Right ventricle myocardium inferior (tissue), 1 donor: ENCODE measurements around the gene GRB10. TPM values are rescaled to one million over a fixed set of nuclear protein-coding genes. Genes with fewer than 3 reads are reported as not detected.
A peak's percentile ranks its signal among the peaks of the same experiment; 100 is the strongest.
"Not testable (repeated sequence)": the region's sequence is repeated elsewhere in the genome, so short reads cannot be mapped to it uniquely, and the experiment has no call there.

Source experiments
- ATAC-seq: fragments of 200-7000 bp; cut with Tn5 transposase; one replicate; pipeline ENCODE4 v1.9.1; 2020; ENCODE audit warnings: mild to moderate bottlenecking, moderate library complexity
- DNase-seq: peaks from one replicate; pipeline ENCODE4 v3.0.0; 2021; ENCODE audit errors: missing footprints
- intact Hi-C: fragments of 100-400 bp; cut with DNase I; formaldehyde crosslinking; loops from one replicate; pipeline ENCODE4 v1.11.0; 2022
- total RNA-seq: library from RNA; stranded (reverse); fragmentation: NEBNext Ultra II Directional; extraction: Animal tissue kit (Norgen Biotek cat#: 25700); gene quantifications from one replicate; pipeline ENCODE4 v1.2.1, GENCODE V29; 2021
- donor health status: DM: no; HTN: yes; CAD: no; lungs with severe emphysema.

The GRB10 gene
- total RNA-seq, 1 donor from 2014 or later: 34.7 TPM

DNA sequence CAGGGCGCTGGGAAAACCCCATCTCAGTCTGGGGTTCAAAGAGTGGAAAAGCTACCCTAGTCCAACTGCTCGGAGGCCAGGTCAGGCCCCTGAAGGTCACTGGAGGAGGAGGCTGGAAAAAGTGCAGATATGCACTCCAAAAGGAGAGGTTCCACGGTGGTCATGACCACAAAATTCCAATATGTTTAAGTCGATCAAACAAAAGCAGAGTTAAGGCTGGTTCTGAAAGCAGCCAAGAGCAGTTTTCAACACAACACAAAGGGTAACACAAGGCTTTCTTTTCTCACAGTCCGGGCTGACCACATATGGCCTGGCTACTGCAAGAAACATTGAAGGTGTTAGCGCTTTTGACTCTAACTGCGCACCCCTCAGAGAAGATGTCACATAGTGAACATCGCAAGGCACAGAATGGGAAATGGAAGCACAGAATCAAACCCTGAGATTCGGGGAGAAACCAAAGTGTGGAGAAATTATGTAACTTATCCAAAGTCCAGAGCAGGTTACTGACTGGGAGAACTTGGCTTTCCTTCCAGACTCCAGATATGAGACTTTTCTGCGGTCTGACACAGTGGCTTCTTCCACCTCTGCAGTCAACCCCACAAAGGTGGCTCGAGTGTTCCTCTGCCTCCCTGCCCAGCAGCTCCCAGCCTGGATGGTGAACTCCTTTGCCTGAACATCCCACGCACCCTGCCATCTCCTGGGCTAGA, 1.3 kb upstream of the GRB10 start:
- no peak for ATAC-seq
- DNase-seq: no peak
- intact Hi-C loops: no loop called here

GRCh38 chr7:50783303-50783702, 607 bp upstream of the GRB10 start:
- intact Hi-C loops: no loop called here
- ATAC-seq: no peak
- DNase-seq: no peak

- intact Hi-C loops: no loop called here
- ATAC-seq: no peak
- DNase-seq: no peak
Measured at GRCh38 chr7:50781381-50782293, 1.1 kb downstream of the GRB10 start.

GRCh38 chr7:50780436-50780835, 2.3 kb downstream of the GRB10 start:
- DNase-seq: no peak
- intact Hi-C loops: no loop called here
- no peak for ATAC-seq

DNA sequence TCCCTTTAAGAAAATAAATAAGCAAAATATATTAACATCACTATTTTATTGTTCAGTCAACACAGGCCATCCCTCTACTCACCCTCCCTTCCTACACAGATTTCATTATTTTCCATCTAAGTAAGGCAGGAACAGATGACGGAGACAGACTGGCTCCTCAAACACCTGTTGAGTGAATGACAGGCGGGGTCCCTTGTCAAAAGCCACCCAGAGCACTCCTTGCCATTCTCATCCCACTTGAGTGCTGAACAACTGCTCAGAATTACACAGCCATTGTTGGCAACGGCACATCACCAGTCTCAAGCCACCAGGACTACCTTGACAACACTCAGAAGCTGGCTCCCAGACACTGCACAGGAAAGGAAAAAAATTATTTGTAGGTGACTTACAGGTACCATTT, 3.3 kb downstream of the GRB10 start:
- DNase-seq (no peak), ATAC-seq (no peak)
- intact Hi-C loops: no loop called here

- ATAC-seq (no peak), DNase-seq (no peak)
- intact Hi-C loops: no loop called here
Measured at GRCh38 chr7:50778189-50778588, 4.5 kb downstream of the GRB10 start.

DNA sequence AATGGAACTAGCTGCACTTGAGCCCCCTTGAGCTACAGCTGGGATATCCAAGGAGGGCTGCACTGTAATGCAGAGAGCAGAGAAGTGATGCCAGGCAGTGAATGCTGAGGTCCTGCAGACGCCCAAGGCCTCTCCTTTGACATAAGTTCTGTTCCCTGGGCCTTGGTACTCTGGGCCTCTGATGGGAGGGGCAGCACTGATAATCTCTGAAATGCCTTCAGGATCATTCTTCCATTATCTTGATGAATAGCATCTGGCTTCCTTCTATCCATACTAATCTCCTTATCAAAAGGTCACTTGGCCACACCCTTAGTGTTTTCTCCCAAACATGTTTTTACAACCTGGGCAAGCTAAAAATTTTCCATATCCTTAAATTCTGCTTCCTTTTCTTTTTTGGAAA, 6.9 kb downstream of the GRB10 start:
- DNase-seq: no peak
- ATAC-seq: no peak
- intact Hi-C loops: no loop called here

- ATAC-seq (no peak), DNase-seq (no peak)
- intact Hi-C loops: no loop called here
Measured at GRCh38 chr7:50775231-50775630, 7.5 kb downstream of the GRB10 start.

GRCh38 chr7:50774319-50774718, 8.4 kb downstream of the GRB10 start:
- ATAC-seq (no peak), DNase-seq (no peak)
- intact Hi-C loops: no loop called here

DNA sequence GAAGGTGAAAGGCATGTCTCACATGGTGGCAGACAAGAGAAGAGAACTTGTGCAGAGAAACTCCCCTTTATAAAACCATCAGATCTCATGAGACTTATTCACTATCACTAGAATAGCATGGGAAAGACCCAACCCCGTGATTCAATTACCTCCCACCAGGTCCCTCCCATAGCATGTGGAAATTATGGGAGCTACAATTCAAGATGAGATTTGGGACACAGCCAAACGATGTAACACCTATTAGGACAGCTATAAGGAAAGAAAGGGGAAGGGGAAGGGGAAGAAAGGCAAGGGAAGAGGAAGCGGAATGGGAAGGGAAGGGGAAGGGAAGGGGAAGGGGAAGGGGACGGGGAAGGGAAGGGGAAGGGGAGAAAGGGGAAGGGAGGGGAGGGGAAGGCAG, 9.6 kb downstream of the GRB10 start:
- DNase-seq, intact Hi-C loops, ATAC-seq: not testable (repeated sequence)

DNA sequence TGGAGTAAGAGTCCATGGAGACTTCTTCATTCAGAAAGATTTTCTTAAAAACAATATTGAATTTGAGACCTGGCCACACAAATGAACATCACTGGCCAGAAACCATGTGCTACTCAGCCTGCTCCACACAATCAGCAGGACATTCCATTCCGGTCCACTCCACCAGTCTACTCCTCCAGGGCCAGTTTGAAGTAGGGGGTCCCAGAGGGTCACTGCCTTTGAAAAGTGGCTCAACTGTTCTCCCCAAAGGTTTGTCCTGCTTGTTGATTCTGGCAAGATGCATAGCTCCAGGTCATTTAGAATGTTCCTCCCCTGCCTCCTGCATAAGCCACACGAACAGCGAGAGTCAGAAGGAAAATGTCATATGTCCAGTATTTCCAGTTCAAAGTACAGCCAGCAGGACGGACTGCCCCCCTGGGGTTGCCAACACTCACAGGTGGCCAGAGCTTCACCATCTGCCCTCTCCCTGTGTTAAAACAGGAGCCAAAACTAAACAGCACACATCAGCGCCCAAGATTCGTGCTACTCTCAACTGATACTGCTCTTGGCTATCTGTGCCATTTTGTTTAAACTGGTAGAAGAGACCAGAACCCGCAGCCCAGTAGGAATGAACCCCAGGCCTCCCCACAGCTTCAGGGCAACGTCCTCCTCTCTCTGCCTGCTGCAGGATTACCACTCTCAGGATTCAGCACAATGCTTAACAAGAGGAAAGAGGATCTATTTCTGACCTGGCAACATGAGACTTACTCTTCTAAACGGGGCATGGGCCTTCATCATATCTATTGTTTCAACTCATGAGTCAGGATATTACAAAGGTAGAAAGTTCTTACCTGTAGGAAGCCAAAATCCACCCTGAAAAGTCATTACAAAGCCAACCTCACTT, 11.3 kb downstream of the GRB10 start:
- no peak for DNase-seq
- ATAC-seq: peak; percentile 83
- intact Hi-C loops: no loop called here

GRCh38 chr7:50768485-50769474, 13.9 kb downstream of the GRB10 start:
- no peak for ATAC-seq
- intact Hi-C loops: no loop called here

GRCh38 chr7:50766849-50767207, 15.9 kb downstream of the GRB10 start:
- ATAC-seq (no peak), DNase-seq (no peak)
- intact Hi-C loops: no loop called here

More at GRCh38 chr7:50768485-50769474, 13.9 kb downstream of the GRB10 start:
- no peak for DNase-seq

DNA sequence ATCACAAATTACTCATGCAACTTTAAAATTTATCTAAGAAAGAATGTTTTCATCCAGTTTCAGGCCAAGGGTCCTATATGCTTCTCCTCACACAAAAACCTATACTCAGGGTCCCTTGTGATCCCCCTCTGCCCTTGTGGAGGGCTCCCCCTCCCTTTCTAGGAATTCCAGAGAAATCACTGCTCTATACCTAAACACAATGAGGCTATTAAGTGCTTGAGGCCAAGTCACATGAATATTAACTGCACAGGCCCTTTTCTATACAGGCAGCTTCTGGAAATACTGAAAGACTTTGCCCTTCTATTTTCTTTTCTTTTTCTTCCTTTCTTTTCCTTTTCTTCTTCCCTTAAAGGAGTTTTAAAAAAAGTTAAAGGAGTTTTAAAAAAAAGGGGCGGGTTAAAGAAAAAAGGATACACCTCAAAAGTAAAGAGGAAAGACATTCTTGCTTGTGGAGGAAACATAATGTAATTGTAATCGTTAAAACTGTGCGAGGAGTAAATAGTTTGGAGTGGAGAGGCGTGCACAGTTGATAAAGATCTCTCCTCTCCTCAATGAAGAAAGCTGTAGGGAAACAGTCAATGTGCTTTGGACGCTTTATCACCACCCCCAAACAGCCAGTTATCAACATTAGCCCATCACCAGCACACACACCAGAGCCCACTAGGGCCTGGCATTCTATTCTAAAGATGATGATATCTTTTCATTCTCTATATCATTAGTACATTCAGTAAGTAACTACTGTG, 16.4 kb downstream of the GRB10 start:
- intact Hi-C loops: no loop called here
- no peak for ATAC-seq
- no peak for DNase-seq

GRCh38 chr7:50762337-50762736, 20.4 kb downstream of the GRB10 start:
- DNase-seq (no peak), ATAC-seq (no peak)
- intact Hi-C loops: no loop called here

DNA sequence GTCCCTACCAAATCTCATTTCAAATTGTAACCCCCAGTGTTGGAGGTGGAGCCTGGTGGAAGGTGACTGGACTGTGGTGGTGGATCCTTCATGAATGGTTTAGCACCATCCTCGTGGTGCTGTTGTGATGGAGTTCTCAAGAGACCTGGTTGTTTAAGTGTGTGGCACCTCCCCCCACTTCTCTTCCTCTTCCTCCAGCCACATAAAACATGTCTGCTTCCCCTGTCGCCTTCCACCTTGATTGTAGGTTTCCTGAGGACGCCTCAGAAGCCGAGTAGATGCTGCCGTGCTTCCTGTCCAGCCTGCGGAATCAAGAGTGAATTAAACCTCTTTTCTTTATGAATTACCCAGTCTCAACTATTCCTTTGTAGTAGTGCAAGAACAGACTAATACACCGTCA, 21.0 kb downstream of the GRB10 start:
- DNase-seq: no peak
- no peak for ATAC-seq
- intact Hi-C loops: no loop called here

- intact Hi-C loops: no loop called here
- DNase-seq (no peak), ATAC-seq (no peak)
Measured at GRCh38 chr7:50757703-50758390, 24.8 kb downstream of the GRB10 start.
